Keratinocyte (primary cell): ENCODE measurements around the gene SDK1. TPM values are rescaled to one million over a fixed set of nuclear protein-coding genes. Genes with fewer than 3 reads are reported as not detected.

ENCODE experiments used
- DNase-seq: peaks from one replicate; pipeline ENCODE4 v3.0.0-alpha.2; 2011; ENCODE audit warnings: low read depth, missing footprints, low spot score
- FAIRE-seq: peaks from 2 replicates; lab custom pipeline; 2011; peaks lifted over from hg19 to GRCh38; lab: Jason Lieb, UNC
- H2AFZ ChIP-seq: 2 replicates; pipeline ENCODE4 v1.6.0; 2012; ENCODE audit warnings: low read length, control low read depth, inconsistent platforms; ENCODE audit not compliant: control insufficient read depth
- H3K27ac ChIP-seq: 2 replicates; pipeline ENCODE4 v1.5.1; 2011; ENCODE audit warnings: low read length; ENCODE audit not compliant: control insufficient read depth, insufficient read depth
- H3K27me3 ChIP-seq: 3 replicates; pipeline ENCODE4 v1.6.0; 2011; ENCODE audit warnings: low read length; ENCODE audit not compliant: control insufficient read depth, insufficient read depth; ENCODE audit errors: extremely low read depth
- H3K36me3 ChIP-seq, 2 experiments: 2 replicates in 1 of 2; 3 replicates in 1 of 2; pipeline ENCODE4 v1.5.1; 2011; ENCODE audit warnings: low read length in 2 of 2, mild to moderate bottlenecking in 1 of 2; ENCODE audit not compliant: control insufficient read depth in 2 of 2, insufficient read depth in 2 of 2; ENCODE audit errors: extremely low read depth in 1 of 2
- H3K4me1 ChIP-seq: 3 replicates; pipeline ENCODE4 v1.5.1; 2011; ENCODE audit warnings: low read length; ENCODE audit not compliant: control insufficient read depth, insufficient read depth; ENCODE audit errors: extremely low read depth
- H3K4me2 ChIP-seq: 3 replicates; pipeline ENCODE4 v1.6.0; 2011; ENCODE audit warnings: low read depth, low read length; ENCODE audit not compliant: control insufficient read depth, insufficient read depth; ENCODE audit errors: extremely low read depth
- H3K4me3 ChIP-seq, 3 experiments: fragments of 200-600 bp in 1 of 3; sonication (generic) in 1 of 3; 2 replicates in 2 of 3; 3 replicates in 1 of 3; pipeline ENCODE4 v1.5.1; 2011 to 2016; ENCODE audit warnings: low read length in 3 of 3, mild to moderate bottlenecking in 3 of 3, control low read depth in 2 of 3, inconsistent platforms in 1 of 3, low read depth in 1 of 3, mixed read lengths in 1 of 3, mixed run types in 1 of 3, moderate library complexity in 1 of 3; ENCODE audit not compliant: control insufficient read depth in 2 of 3, insufficient read depth in 2 of 3; ENCODE audit errors: extremely low read depth in 1 of 3
- H3K79me2 ChIP-seq: 2 replicates; pipeline ENCODE4 v1.6.0; 2012; ENCODE audit warnings: low read length; ENCODE audit not compliant: control insufficient read depth, insufficient read depth
- H3K9ac ChIP-seq: 3 replicates; pipeline ENCODE4 v1.6.0; 2011; ENCODE audit warnings: low read length; ENCODE audit not compliant: control insufficient read depth, insufficient read depth; ENCODE audit errors: extremely low read depth
- H3K9me1 ChIP-seq: 3 replicates; pipeline ENCODE4 v1.6.0; 2011; ENCODE audit warnings: low read length; ENCODE audit not compliant: control insufficient read depth, insufficient read depth; ENCODE audit errors: extremely low read depth
- H3K9me3 ChIP-seq: 2 replicates; pipeline ENCODE4 v1.5.1; 2012; ENCODE audit warnings: low read depth, low read length; ENCODE audit not compliant: control insufficient read depth
- H4K20me1 ChIP-seq: 3 replicates; pipeline ENCODE4 v1.6.0; 2011; ENCODE audit warnings: low read length; ENCODE audit not compliant: control insufficient read depth, insufficient read depth; ENCODE audit errors: extremely low read depth
- EZH2 ChIP-seq: IDR thresholded peaks from one replicate; pipeline ENCODE4 v1.6.1; 2012; ENCODE audit warnings: inconsistent platforms, mild to moderate bottlenecking, low read length, moderate library complexity
- dilution Hi-C: fragments of 300-500 bp; cut with MboI; formaldehyde crosslinking; loops from one replicate; pipeline ENCODE4 v1.7.0; 2020; ENCODE audit warnings: low sequenced_read_pairs; ENCODE audit not compliant: extremely low pct_ligation_motif_present
- polyA plus RNA-seq, 5 experiments: library from polyadenylated mRNA; depleted of rRNA in 3 of 5; stranded (reverse) in 3 of 5; stranded (forward) in 1 of 5; unstranded in 1 of 5; fragments of >200 nt; gene quantifications; 1 replicate in 1 of 5; 2 replicates in 3 of 5; 3 replicates in 1 of 5; pipeline versions ENCODE4 v1.2.1 to v1.2.3, GENCODE V29; 2011 to 2012; ENCODE audit warnings: missing spikeins in 2 of 5, low read depth in 1 of 5, low replicate concordance in 1 of 5
- TF ChIP-seq, protein P1 (sequence below), 3 experiments: IDR thresholded peaks in 1 of 3; conservative IDR thresholded peaks in 1 of 3; optimal IDR thresholded peaks in 1 of 3; 2 replicates in 2 of 3; 3 replicates in 1 of 3; pipeline versions ENCODE3 to v1.5.1; 2011; ENCODE audit warnings: low read length in 3 of 3, mild to moderate bottlenecking in 3 of 3, moderate library complexity in 2 of 3, control low read depth in 1 of 3, inconsistent platforms in 1 of 3; ENCODE audit not compliant: insufficient read depth in 2 of 3; ENCODE audit errors: extremely low read depth in 1 of 3

Gene SDK1
- polyA plus RNA-seq, 1 donor (not counting 4 experiments of a cell fraction or from before 2014, with no cell fraction given) = 0.66 TPM

DNA sequence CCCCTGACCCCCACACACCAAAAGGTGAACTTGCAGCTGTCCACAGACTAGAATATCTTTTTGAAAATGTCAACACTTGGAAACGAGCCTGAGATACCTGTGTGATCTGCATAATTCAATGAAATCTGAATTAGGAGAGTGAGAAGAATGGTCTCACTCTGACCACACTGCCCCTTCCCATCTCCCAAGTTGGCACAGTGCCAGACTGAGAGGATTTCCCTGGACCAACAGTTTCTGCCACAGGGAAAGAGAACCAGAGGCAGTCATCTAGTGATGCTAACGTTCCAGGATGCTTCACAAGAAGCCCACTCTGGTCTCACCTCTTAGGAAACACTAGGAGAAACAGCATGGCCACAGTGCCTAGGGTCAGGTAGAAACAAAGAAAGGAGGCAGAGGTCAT lies 479.0 kb downstream of the SDK1 start:
- H3K4me2 ChIP-seq = no peak overlapping the region
- H3K36me3 ChIP-seq = no peaks in the 10 kb centered on the region
- no peak overlapping the region for H2AFZ ChIP-seq
- no peak overlapping the region for H3K9ac ChIP-seq
- H3K9me3 ChIP-seq = peaks cover 5% of the 10 kb centered on the region
- no peaks in the 10 kb centered on the region for H4K20me1 ChIP-seq
- no peak overlapping the region for H3K4me3 ChIP-seq
- no peaks in the 10 kb centered on the region for H3K4me1 ChIP-seq
- H3K27ac ChIP-seq = no peak overlapping the region
- DNase-seq (no peak), FAIRE-seq (no peak)
- dilution Hi-C loops = no loop called here
- no peaks in the 10 kb centered on the region for H3K27me3 ChIP-seq
- TF ChIP-seq, protein P1, sequence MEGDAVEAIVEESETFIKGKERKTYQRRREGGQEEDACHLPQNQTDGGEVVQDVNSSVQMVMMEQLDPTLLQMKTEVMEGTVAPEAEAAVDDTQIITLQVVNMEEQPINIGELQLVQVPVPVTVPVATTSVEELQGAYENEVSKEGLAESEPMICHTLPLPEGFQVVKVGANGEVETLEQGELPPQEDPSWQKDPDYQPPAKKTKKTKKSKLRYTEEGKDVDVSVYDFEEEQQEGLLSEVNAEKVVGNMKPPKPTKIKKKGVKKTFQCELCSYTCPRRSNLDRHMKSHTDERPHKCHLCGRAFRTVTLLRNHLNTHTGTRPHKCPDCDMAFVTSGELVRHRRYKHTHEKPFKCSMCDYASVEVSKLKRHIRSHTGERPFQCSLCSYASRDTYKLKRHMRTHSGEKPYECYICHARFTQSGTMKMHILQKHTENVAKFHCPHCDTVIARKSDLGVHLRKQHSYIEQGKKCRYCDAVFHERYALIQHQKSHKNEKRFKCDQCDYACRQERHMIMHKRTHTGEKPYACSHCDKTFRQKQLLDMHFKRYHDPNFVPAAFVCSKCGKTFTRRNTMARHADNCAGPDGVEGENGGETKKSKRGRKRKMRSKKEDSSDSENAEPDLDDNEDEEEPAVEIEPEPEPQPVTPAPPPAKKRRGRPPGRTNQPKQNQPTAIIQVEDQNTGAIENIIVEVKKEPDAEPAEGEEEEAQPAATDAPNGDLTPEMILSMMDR (optimal IDR thresholded peaks at IDR 0.05 in 1 of 3, IDR thresholded peaks at IDR 0.05 in 1 of 3, conservative IDR thresholded peaks at IDR 0.05 in 1 of 3; ENCODE audit: extremely low read depth in 1 of 3, insufficient read depth in 2 of 3, low read length in 3 of 3) = no peak
- TF ChIP-seq EZH2 = no peak
- H3K79me2 ChIP-seq = no peaks in the 10 kb centered on the region
- H3K9me1 ChIP-seq = no peaks in the 10 kb centered on the region

- no peak for DNase-seq
- no peaks in the 10 kb centered on the region for H4K20me1 ChIP-seq
- H3K4me2 ChIP-seq = no peak overlapping the region
Observed at GRCh38 chr7:3780525-3780924, 479.5 kb downstream of the SDK1 start.

More at GRCh38 chr7:3780525-3780924, 479.5 kb downstream of the SDK1 start:
- dilution Hi-C loops = no loop called here
- no peak overlapping the region for H3K27ac ChIP-seq
- H3K9ac ChIP-seq = no peak overlapping the region
- no peak for FAIRE-seq
- no peak overlapping the region for H3K4me3 ChIP-seq
- TF ChIP-seq EZH2 = no peak
- TF ChIP-seq, protein P1 (optimal IDR thresholded peaks at IDR 0.05 in 1 of 3, IDR thresholded peaks at IDR 0.05 in 1 of 3, conservative IDR thresholded peaks at IDR 0.05 in 1 of 3; ENCODE audit: extremely low read depth in 1 of 3, insufficient read depth in 2 of 3, low read length in 3 of 3) = no peak
- H2AFZ ChIP-seq = no peak overlapping the region
- H3K36me3 ChIP-seq = no peaks in the 10 kb centered on the region
- no peaks in the 10 kb centered on the region for H3K4me1 ChIP-seq
- peaks cover 5% of the 10 kb centered on the region for H3K9me3 ChIP-seq
- no peaks in the 10 kb centered on the region for H3K79me2 ChIP-seq
- H3K27me3 ChIP-seq = no peaks in the 10 kb centered on the region
- H3K9me1 ChIP-seq = no peaks in the 10 kb centered on the region
